Prostate gland (tissue), 2 donors: ENCODE data around the gene RNASET2. TPM values are rescaled to one million over a fixed set of nuclear protein-coding genes. Genes with fewer than 3 reads are reported as not detected.

Source experiments
- DNase-seq: peaks from one replicate; pipeline ENCODE4 v3.0.0-alpha.2; 2019; ENCODE audit warnings: low spot score
- H3K27ac ChIP-seq, 2 donors: fragments of 200-600 bp; sonication (generic); 2 replicates each; pipeline ENCODE4 v1.5.1; 2017 to 2019
- H3K27me3 ChIP-seq: fragments of 200-600 bp; sonication (generic); replicated peaks from 2 replicates; pipeline ENCODE4 v1.5.1; 2019; ENCODE audit not compliant: insufficient read depth
- H3K36me3 ChIP-seq, 2 donors: fragments of 200-600 bp; sonication (generic); 1 replicate in 1 of 2; 2 replicates in 1 of 2; pipeline versions ENCODE4 v1.5.1 to v1.8.1; 2017 to 2019
- H3K4me1 ChIP-seq: fragments of 200-600 bp; sonication (generic); replicated peaks from 2 replicates; pipeline ENCODE4 v1.5.1; 2019
- H3K4me3 ChIP-seq, 2 donors: fragments of 200-600 bp; sonication (generic); 2 replicates each; pipeline ENCODE4 v1.5.1; 2017 to 2019
- H3K9me3 ChIP-seq: fragments of 200-600 bp; sonication (generic); 2 replicates; pipeline ENCODE4 v1.5.1; 2017
- CTCF ChIP-seq, 4 experiments: fragments of 200-600 bp in 2 of 4; fragments of 450-650 bp in 2 of 4; sonication (generic) in 2 of 4; IDR thresholded peaks; 1 replicate in 3 of 4; 2 replicates in 1 of 4; pipeline ENCODE4 v1.5.1; 2016 to 2019; ENCODE audit warnings: antibody characterized with exemption in 4 of 4, mild to moderate bottlenecking in 2 of 4, moderate library complexity in 2 of 4
- POLR2A ChIP-seq: fragments of 450-650 bp; IDR thresholded peaks from one replicate; pipeline ENCODE4 v1.6.1; 2016; ENCODE audit warnings: antibody characterized with exemption, mild to moderate bottlenecking
- POLR2AphosphoS5 ChIP-seq: sonication (generic); formaldehyde crosslinking; IDR thresholded peaks from one replicate; pipeline ENCODE4 v1.6.1; 2017; ENCODE audit warnings: antibody characterized with exemption
- WGBS: methylation state at CpG from one replicate; pipeline ENCODE4 v1.1.5; 2018; 5-methylcytosine and 5-hydroxymethylcytosine counted together
- intact Hi-C: fragments of 100-400 bp; cut with DNase I; formaldehyde crosslinking; loops from one replicate; pipeline ENCODE4 v1.14.2; 2022
- total RNA-seq, 2 donors: library from RNA; depleted of rRNA; stranded (reverse); fragments of >200 nt; gene quantifications; one replicate each; pipeline ENCODE4 v1.1.0, GENCODE V29; 2016

The RNASET2 gene
- total RNA-seq, 2 donors from 2014 or later = 81.3 to 180 TPM

DNA sequence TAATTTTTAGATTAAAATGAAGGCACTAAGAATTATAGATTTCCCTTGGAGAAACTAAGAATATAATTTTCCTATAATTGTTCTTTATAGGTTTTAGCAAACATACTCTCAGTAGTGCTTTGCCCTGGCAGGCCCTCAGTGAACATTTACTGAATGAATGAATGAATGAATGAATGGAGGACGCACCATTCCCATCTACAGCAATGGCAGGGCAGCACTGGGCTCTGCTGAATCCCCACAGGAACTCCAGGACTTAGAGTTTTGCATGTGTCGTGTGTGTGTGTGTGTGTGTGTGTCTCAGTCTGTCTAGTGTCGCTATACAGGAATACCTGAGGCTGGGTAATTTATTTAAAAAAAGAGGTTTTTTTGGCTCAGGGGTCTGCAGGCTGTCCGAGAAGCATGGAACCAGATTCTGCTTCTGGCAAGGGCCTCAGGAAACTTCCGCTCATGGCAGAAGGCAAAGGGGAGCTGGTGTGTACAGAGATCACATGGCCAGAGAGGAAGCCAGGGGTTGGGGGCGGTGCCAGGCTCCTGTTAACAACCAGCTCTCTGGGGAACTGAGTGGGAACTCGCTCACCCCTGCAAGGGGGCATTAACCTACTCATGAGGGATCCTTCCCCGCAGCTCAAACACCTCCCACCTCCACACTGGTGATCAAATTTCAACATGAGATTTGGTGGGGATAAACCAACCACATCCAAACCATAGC lies 20.1 kb downstream of the RNASET2 start:
- Histone ChIP-seq H3K27me3 (no peaks in the 10 kb centered on the region), H3K4me1 (no peaks in the 10 kb centered on the region), H3K27ac (no peak overlapping the region), H3K4me3 (no peak overlapping the region), H3K9me3 (no peaks in the 10 kb centered on the region), H3K36me3 (no peaks in the 10 kb centered on the region)
- 60% methylated on average over 8 of the region's 8 CpGs for WGBS
- intact Hi-C loops = no loop called here
- TF ChIP-seq CTCF (IDR thresholded peaks at IDR 0.05) = no peak
- DNase-seq = no peak

DNA sequence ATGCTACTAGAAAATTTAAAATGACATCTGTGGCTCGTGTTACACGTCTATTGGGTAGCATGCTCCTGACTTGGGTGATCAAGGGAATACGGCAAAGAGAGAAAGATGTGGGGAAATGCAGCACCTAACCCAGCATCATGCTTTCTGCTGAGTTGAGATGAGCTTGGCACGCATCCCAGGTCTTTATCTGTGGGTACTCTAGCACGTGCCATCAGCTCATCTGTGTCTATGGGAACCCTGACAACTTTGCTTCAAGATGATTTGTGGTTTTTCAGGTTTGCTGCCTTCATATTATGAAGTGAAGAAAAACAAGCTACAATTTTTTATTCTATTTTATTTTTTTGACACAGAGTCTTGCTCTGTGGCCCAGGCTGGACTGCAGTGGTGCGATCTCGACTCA lies 21.0 kb downstream of the RNASET2 start:
- no peaks in the 10 kb centered on the region for H3K36me3 ChIP-seq
- 83% methylated on average over 7 of the region's 7 CpGs for WGBS

GRCh38 chr6:166934174-166934573 lies 22.2 kb downstream of the RNASET2 start:
- no peak for DNase-seq
- Histone ChIP-seq H3K36me3 (no peaks in the 10 kb centered on the region), H3K9me3 (no peaks in the 10 kb centered on the region), H3K27ac (no peak overlapping the region), H3K4me1 (no peaks in the 10 kb centered on the region), H3K4me3 (no peak overlapping the region), H3K27me3 (no peaks in the 10 kb centered on the region)
- WGBS = 57% methylated on average over 8 of the region's 8 CpGs
- intact Hi-C loops = no loop called here
- TF ChIP-seq POLR2A = no peak
- no peak for TF ChIP-seq CTCF (IDR thresholded peaks at IDR 0.05)
- no peak for TF ChIP-seq POLR2AphosphoS5

More for the DNA sequence above, 21.0 kb downstream of the RNASET2 start:
- no peak for DNase-seq
- intact Hi-C loops = no loop called here
- Histone ChIP-seq H3K4me1 (no peaks in the 10 kb centered on the region), H3K9me3 (no peaks in the 10 kb centered on the region), H3K27me3 (no peaks in the 10 kb centered on the region), H3K4me3 (no peak overlapping the region), H3K27ac (no peak overlapping the region)
- no peak for TF ChIP-seq CTCF (IDR thresholded peaks at IDR 0.05)

DNA sequence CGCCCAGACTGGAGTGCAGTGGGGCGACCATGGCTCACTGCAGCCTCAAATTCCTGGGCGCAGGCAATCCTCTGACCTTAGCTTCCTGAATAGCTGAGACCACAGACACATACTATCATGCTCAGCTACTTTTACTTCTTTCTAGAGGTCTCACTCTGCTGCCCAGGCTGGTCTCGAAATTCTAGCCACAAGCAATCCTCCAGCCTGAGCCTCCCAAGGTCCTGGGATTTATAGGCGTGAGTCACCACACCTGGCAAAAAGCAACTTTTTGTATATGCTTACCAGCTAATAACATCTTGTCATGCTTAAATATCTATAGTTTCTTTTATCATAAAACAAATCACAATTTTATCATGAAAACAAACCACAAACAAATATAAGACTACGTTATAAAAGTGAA lies 23.0 kb downstream of the RNASET2 start:
- Histone ChIP-seq H3K27me3 (no peaks in the 10 kb centered on the region), H3K4me1 (no peaks in the 10 kb centered on the region), H3K9me3 (no peaks in the 10 kb centered on the region), H3K4me3 (no peak overlapping the region), H3K27ac (no peak overlapping the region), H3K36me3 (no peaks in the 10 kb centered on the region)
- WGBS = 93% methylated on average over 6 of the region's 6 CpGs
- no peak for DNase-seq
- no peak for TF ChIP-seq POLR2AphosphoS5
- TF ChIP-seq POLR2A = no peak
- no peak for TF ChIP-seq CTCF (IDR thresholded peaks at IDR 0.05)
- intact Hi-C loops = no loop called here

GRCh38 chr6:166932616-166933015 lies 23.7 kb downstream of the RNASET2 start:
- intact Hi-C loops = no loop called here
- Histone ChIP-seq H3K36me3 (no peaks in the 10 kb centered on the region), H3K9me3 (no peaks in the 10 kb centered on the region), H3K4me3 (no peak overlapping the region), H3K27me3 (no peaks in the 10 kb centered on the region), H3K27ac (no peak overlapping the region), H3K4me1 (no peaks in the 10 kb centered on the region)
- WGBS = 96% methylated on average over 10 of the region's 10 CpGs
- TF ChIP-seq POLR2A = no peak
- TF ChIP-seq CTCF (IDR thresholded peaks at IDR 0.05) = no peak
- TF ChIP-seq POLR2AphosphoS5 = no peak
- no peak for DNase-seq
